GM18517 (cell line): ENCODE results near the gene LAP3.

Experiments used
- ATAC-seq: cut with Tn5 transposase; IDR thresholded peaks from one replicate; pipeline ENCODE4 v1.9.1; 2021; ENCODE audit warnings: mild to moderate bottlenecking, moderate library complexity; ENCODE audit not compliant: unreplicated experiment

LAP3 gene

GRCh38 chr4:17614416-17615299, 37.7 kb downstream of the LAP3 start, which contains the start of gene MED28:
Gene MED28, plus strand, starts transcription at chr4:17614641. Its CDS starts 14 bp downstream, at chr4:17614655.
- ATAC-seq: peak; percentile 94

- ATAC-seq: no peak
These were observed 39.3 kb downstream of the LAP3 start for GRCh38 chr4:17616283-17616682.

- no peak for ATAC-seq
These were observed 41.9 kb downstream of the LAP3 start for GRCh38 chr4:17618926-17619325.

GRCh38 chr4:17619416-17620105, 42.6 kb downstream of the LAP3 start:
- no peak for ATAC-seq

- ATAC-seq: no peak
These were observed 46.5 kb downstream of the LAP3 start for GRCh38 chr4:17623451-17624001.

- no peak for ATAC-seq
These were observed 47.8 kb downstream of the LAP3 start for GRCh38 chr4:17624821-17625220.

GRCh38 chr4:17630228-17630627, 53.2 kb downstream of the LAP3 start:
- ATAC-seq: no peak

- no peak for ATAC-seq
These were observed 56.6 kb downstream of the LAP3 start for GRCh38 chr4:17633600-17633999.

- ATAC-seq: no peak
These were observed 58.1 kb downstream of the LAP3 start for GRCh38 chr4:17635056-17635455.

- no peak for ATAC-seq
These were observed 59.3 kb downstream of the LAP3 start for GRCh38 chr4:17636341-17636695.

GRCh38 chr4:17636696-17637622, 60.0 kb downstream of the LAP3 start:
- peak; percentile 84 for ATAC-seq

- no peak for ATAC-seq
These were observed 62.1 kb downstream of the LAP3 start for GRCh38 chr4:17639136-17639535.

- ATAC-seq: peak; percentile 48
These were observed 65.4 kb downstream of the LAP3 start for GRCh38 chr4:17642398-17642783.

- ATAC-seq: no peak
These were observed 69.7 kb downstream of the LAP3 start for GRCh38 chr4:17646693-17647092.

GRCh38 chr4:17647176-17647806, 70.3 kb downstream of the LAP3 start:
- no peak for ATAC-seq

GRCh38 chr4:17647927-17648326, 70.9 kb downstream of the LAP3 start:
- ATAC-seq: no peak

GRCh38 chr4:17650406-17650805, 73.4 kb downstream of the LAP3 start:
- ATAC-seq: no peak

GRCh38 chr4:17654701-17655100, 77.7 kb downstream of the LAP3 start:
- ATAC-seq: no peak

- ATAC-seq: no peak
These were observed 80.1 kb downstream of the LAP3 start for GRCh38 chr4:17657090-17657489.
